ENCODE results near the gene RERG. TPM values are rescaled to one million over a fixed set of nuclear protein-coding genes. Genes with fewer than 3 reads are reported as not detected.
A peak's percentile ranks its signal among the peaks of the same experiment; 100 is the strongest.

The RERG gene
- total RNA-seq, 1 experiment from 2014 or later: not detected

- intact Hi-C loops (cut with micrococcal nuclease; ENCODE audit: unreplicated experiment): no loop called here
- no peak for ATAC-seq
Observed at GRCh38 chr12:15152868-15153267, 68.3 kb downstream of the RERG start.

GRCh38 chr12:15152456-15152855 is 68.8 kb downstream of the RERG start:
- DNase-seq (ENCODE audit: low read depth, low spot score): no peak
- no TSS peak for BruUV-seq (replicated peaks)
- no peak for TF ChIP-seq TCF7L2 (IDR thresholded peaks at IDR 0.05; ENCODE audit: low read depth, low read length)
- intact Hi-C loops (cut with micrococcal nuclease; ENCODE audit: unreplicated experiment) (no loop called here), in situ Hi-C loops (cut with HindIII; ENCODE audit: low pct_unique_long_range_greater_than_20kb, low sequenced_read_pairs) (no loop called here)
- Histone ChIP-seq H3K9me3 (ENCODE audit: control insufficient read depth, insufficient read depth, low read depth, low read length) (no peaks in the 10 kb centered on the region), H3K27ac (ENCODE audit: low read length) (no peak overlapping the region), H3K27me3 (ENCODE audit: control insufficient read depth, insufficient read depth, low read length) (no peaks in the 10 kb centered on the region), H3K4me1 (ENCODE audit: control insufficient read depth, insufficient read depth, low read length) (no peaks in the 10 kb centered on the region), H3K36me3 (ENCODE audit: control insufficient read depth, insufficient read depth, low read length) (no peaks in the 10 kb centered on the region), H3K4me3 (ENCODE audit: low read depth in 2 of 2, low read length in 2 of 2) (no peak overlapping the region)
- no peak for ATAC-seq
- ChIA-PET POLR2A (no interaction called here), CTCF (no interaction called here)

More at GRCh38 chr12:15152868-15153267, 68.3 kb downstream of the RERG start:
- TF ChIP-seq CTCF (IDR thresholded peaks at IDR 0.05) (no peak), REST (IDR thresholded peaks at IDR 0.05; ENCODE audit: insufficient read depth in 1 of 2, low read depth in 2 of 2, low read length in 1 of 2) (no peak), TCF7L2 (IDR thresholded peaks at IDR 0.05; ENCODE audit: low read depth, low read length) (no peak), POLR2AphosphoS5 (IDR thresholded peaks at IDR 0.05; ENCODE audit: low read depth, low read length) (no peak)
- H3K9me3 ChIP-seq (ENCODE audit: control insufficient read depth, insufficient read depth, low read depth, low read length): no peaks in the 10 kb centered on the region
- in situ Hi-C loops (cut with HindIII; ENCODE audit: low pct_unique_long_range_greater_than_20kb, low sequenced_read_pairs): no loop called here
- no peaks in the 10 kb centered on the region for H3K36me3 ChIP-seq (ENCODE audit: control insufficient read depth, insufficient read depth, low read length)
- H3K27ac ChIP-seq (ENCODE audit: low read length): no peak overlapping the region
- H3K27me3 ChIP-seq (ENCODE audit: control insufficient read depth, insufficient read depth, low read length): no peaks in the 10 kb centered on the region
- ChIA-PET POLR2A (no interaction called here), CTCF (no interaction called here)
- DNase-seq (ENCODE audit: low read depth, low spot score): no peak
- H3K4me1 ChIP-seq (ENCODE audit: control insufficient read depth, insufficient read depth, low read length): no peaks in the 10 kb centered on the region
- H3K4me3 ChIP-seq (ENCODE audit: low read depth in 2 of 2, low read length in 2 of 2): no peak overlapping the region
- BruUV-seq (replicated peaks): no TSS peak

- Histone ChIP-seq H3K27ac (ENCODE audit: low read length) (no peak overlapping the region), H3K9me3 (ENCODE audit: control insufficient read depth, insufficient read depth, low read depth, low read length) (no peaks in the 10 kb centered on the region), H3K27me3 (ENCODE audit: control insufficient read depth, insufficient read depth, low read length) (no peaks in the 10 kb centered on the region), H3K36me3 (ENCODE audit: control insufficient read depth, insufficient read depth, low read length) (no peaks in the 10 kb centered on the region), H3K4me3 (ENCODE audit: low read depth in 2 of 2, low read length in 2 of 2) (no peak overlapping the region), H3K4me1 (ENCODE audit: control insufficient read depth, insufficient read depth, low read length) (no peaks in the 10 kb centered on the region)
- no TSS peak for BruUV-seq (replicated peaks)
- POLR2A ChIA-PET: no interaction called here
- ATAC-seq (no peak), DNase-seq (ENCODE audit: low read depth, low spot score) (no peak)
- intact Hi-C loops (cut with micrococcal nuclease; ENCODE audit: unreplicated experiment): loop anchor here (2.0 kb wide), 2 partner anchors 69 to 117 kb away; partner anchors contain the start of gene RERG
- in situ Hi-C loops (cut with HindIII; ENCODE audit: low pct_unique_long_range_greater_than_20kb, low sequenced_read_pairs): no loop called here
- TF ChIP-seq TCF7L2 (IDR thresholded peaks at IDR 0.05; ENCODE audit: low read depth, low read length): no peak
- no peak for TF ChIP-seq POLR2AphosphoS5 (IDR thresholded peaks at IDR 0.05; ENCODE audit: low read depth, low read length)
- peak; percentile 40; the same call in 1 of the 2 replicates for TF ChIP-seq CTCF (IDR thresholded peaks at IDR 0.05)
- CTCF ChIA-PET: no interaction called here
Observed at GRCh38 chr12:15151161-15152091, 69.8 kb downstream of the RERG start.

Data from Panc1 (cell line).